GM18868 (cell line): ENCODE results near the gene COLGALT1.
"Not testable (repeated sequence)": the region's sequence is repeated elsewhere in the genome, so short reads cannot be mapped to it uniquely, and the experiment has no call there.

Experiments
- ATAC-seq: cut with Tn5 transposase; IDR thresholded peaks from one replicate; pipeline ENCODE4 v1.9.1; 2021; ENCODE audit warnings: mild to moderate bottlenecking, moderate library complexity; ENCODE audit not compliant: unreplicated experiment

The COLGALT1 gene

GRCh38 chr19:17556995-17557394 lies 1.5 kb downstream of the COLGALT1 start:
- no peak for ATAC-seq

- no peak for ATAC-seq
Observed at GRCh38 chr19:17557466-17557865, 2.0 kb downstream of the COLGALT1 start.

- no peak for ATAC-seq
Observed at GRCh38 chr19:17560205-17560595, 4.8 kb downstream of the COLGALT1 start.

GRCh38 chr19:17562097-17562496 lies 6.6 kb downstream of the COLGALT1 start:
- ATAC-seq = no peak

GRCh38 chr19:17562561-17562960 lies 7.1 kb downstream of the COLGALT1 start:
- no peak for ATAC-seq

GRCh38 chr19:17564781-17565180 lies 9.3 kb downstream of the COLGALT1 start:
- no peak for ATAC-seq

- ATAC-seq = no peak
Observed at GRCh38 chr19:17565611-17566010, 10.2 kb downstream of the COLGALT1 start.

- no peak for ATAC-seq
Observed at GRCh38 chr19:17567940-17568339, 12.5 kb downstream of the COLGALT1 start.

GRCh38 chr19:17570291-17570690 lies 14.8 kb downstream of the COLGALT1 start:
- ATAC-seq = not testable (repeated sequence)

- ATAC-seq = no peak
Observed at GRCh38 chr19:17570791-17571190, 15.3 kb downstream of the COLGALT1 start.

GRCh38 chr19:17572638-17573037 lies 17.2 kb downstream of the COLGALT1 start:
- no peak for ATAC-seq

GRCh38 chr19:17575871-17576757 lies 20.7 kb downstream of the COLGALT1 start:
- ATAC-seq = no peak

- no peak for ATAC-seq
Observed at GRCh38 chr19:17576758-17577456, 21.5 kb downstream of the COLGALT1 start.

- no peak for ATAC-seq
Observed at GRCh38 chr19:17577457-17578097, 22.1 kb downstream of the COLGALT1 start.

- ATAC-seq = no peak
Observed at GRCh38 chr19:17579661-17580244, 24.3 kb downstream of the COLGALT1 start.

GRCh38 chr19:17580470-17581144 lies 25.2 kb downstream of the COLGALT1 start:
- no peak for ATAC-seq

- ATAC-seq = no peak
Observed at GRCh38 chr19:17581211-17581874, 25.9 kb downstream of the COLGALT1 start.

GRCh38 chr19:17582613-17583012 lies 27.2 kb downstream of the COLGALT1 start:
- no peak for ATAC-seq

GRCh38 chr19:17584132-17584531 lies 28.7 kb downstream of the COLGALT1 start:
- ATAC-seq = no peak

- ATAC-seq = not testable (repeated sequence)
Observed at GRCh38 chr19:17585395-17585794, 29.9 kb downstream of the COLGALT1 start.
